A549 (cell line): Measurements from ENCODE around the gene GLB1L2. TPM values are rescaled to one million over a fixed set of nuclear protein-coding genes. Genes with fewer than 3 reads are reported as not detected.

Experiments used
- ATAC-seq, 2 experiments: fragments of 200-7000 bp in 1 of 2; fragments of >200 bp in 1 of 2; cut with Nextera tagmentation in 1 of 2; cut with Tn5 transposase in 1 of 2; 3 replicates each; pipeline versions ENCODE4 v1.8.0 to v1.9.1; 2018 to 2020; ENCODE audit warnings: mild to moderate bottlenecking in 1 of 2, moderate library complexity in 1 of 2
- CTCF ChIA-PET: fragments of 300-600 bp; sonication (Branson Sonifier 250); formaldehyde crosslinking; extraction: SDS; loops from one replicate; lab custom pipeline; 2021; ENCODE audit warnings: antibody characterized with exemption, inconsistent platforms; lab: Yijun Ruan, JAX
- POLR2A ChIA-PET: fragments of 350-600 bp; formaldehyde crosslinking; extraction: SDS; loops from one replicate; lab custom pipeline; 2021; ENCODE audit warnings: antibody characterized with exemption, inconsistent platforms; lab: Yijun Ruan, JAX
- DNase-seq, 2 experiments: peaks; one replicate each; pipeline versions ENCODE4 v3.0.0 to v3.0.0-alpha.2; 2011 to 2016; ENCODE audit warnings: low read depth in 1 of 2, low spot score in 1 of 2
- FAIRE-seq: peaks from 2 replicates; lab custom pipeline; 2011; peaks lifted over from hg19 to GRCh38; lab: Jason Lieb, UNC
- H3K27ac ChIP-seq, 2 experiments: fragments of >200 bp; sonication (Bioruptor Twin); formaldehyde crosslinking; 3 replicates each; pipeline ENCODE4 v1.5.1; 2016 to 2017
- H3K4me1 ChIP-seq: fragments of >200 bp; sonication (Bioruptor Twin); formaldehyde crosslinking; 3 replicates; pipeline ENCODE4 v1.6.1; 2016
- H3K4me2 ChIP-seq: fragments of >200 bp; sonication (Bioruptor Twin); formaldehyde crosslinking; 3 replicates; pipeline ENCODE4 v1.6.1; 2016
- H3K4me3 ChIP-seq: fragments of >200 bp; sonication (Bioruptor Twin); formaldehyde crosslinking; 3 replicates; pipeline ENCODE4 v1.5.1; 2016
- H3K9me3 ChIP-seq: fragments of >200 bp; sonication (Bioruptor Twin); formaldehyde crosslinking; 3 replicates; pipeline ENCODE4 v1.6.1; 2016
- BHLHE40 ChIP-seq: IDR thresholded peaks from 2 replicates; pipeline ENCODE4 v1.6.1; 2012; ENCODE audit warnings: low read depth, low read length, inconsistent platforms
- CBX8 ChIP-seq: fragments of 200-600 bp; sonication (generic); IDR thresholded peaks from 2 replicates; pipeline ENCODE4 v1.6.1; 2016
- CHD4 ChIP-seq: fragments of 200-600 bp; sonication (generic); IDR thresholded peaks from 2 replicates; pipeline ENCODE4 v1.6.1; 2016; ENCODE audit warnings: antibody characterized with exemption, mild to moderate bottlenecking, borderline replicate concordance
- EHF ChIP-seq: fragments of 250-450 bp; sonication (Bioruptor Pico); IDR thresholded peaks from 2 replicates; pipeline ENCODE4 v1.5.0; 2020; ENCODE audit warnings: mild to moderate bottlenecking
- EHMT2 ChIP-seq: fragments of 200-600 bp; sonication (generic); IDR thresholded peaks from 2 replicates; pipeline ENCODE4 v1.6.1; 2016; ENCODE audit warnings: antibody characterized with exemption, low read depth, mild to moderate bottlenecking, moderate library complexity
- ELK1 ChIP-seq: fragments of 150-350 bp; IDR thresholded peaks from 2 replicates; pipeline ENCODE4 v1.6.1; 2014; ENCODE audit warnings: low read depth, mild to moderate bottlenecking, low read length
- FOXS1 ChIP-seq: fragments of 250-450 bp; sonication (Bioruptor Pico); IDR thresholded peaks from 2 replicates; pipeline ENCODE4 v1.5.0; 2020; ENCODE audit warnings: mild to moderate bottlenecking, moderate library complexity
- GATA3 ChIP-seq: IDR thresholded peaks from 2 replicates; pipeline ENCODE4 v1.6.1; 2012; ENCODE audit warnings: borderline replicate concordance
- HES2 ChIP-seq: fragments of >200 bp; sonication (Bioruptor Twin); formaldehyde crosslinking; IDR thresholded peaks from 2 replicates; pipeline ENCODE4 v1.6.1; 2016
- HOXA7 ChIP-seq: fragments of 250-450 bp; sonication (Bioruptor Pico); IDR thresholded peaks from 2 replicates; pipeline ENCODE4 v1.5.0; 2020; ENCODE audit warnings: mild to moderate bottlenecking, moderate library complexity
- HOXB13 ChIP-seq: fragments of 250-450 bp; sonication (Bioruptor Pico); IDR thresholded peaks from 2 replicates; pipeline ENCODE4 v1.5.0; 2020; ENCODE audit warnings: low read depth, mild to moderate bottlenecking, moderate library complexity
- JUNB ChIP-seq: fragments of >200 bp; sonication (Bioruptor Twin); formaldehyde crosslinking; IDR thresholded peaks from 2 replicates; pipeline ENCODE4 v1.6.1; 2016
- MAX ChIP-seq: IDR thresholded peaks from 2 replicates; pipeline ENCODE4 v1.6.1; 2012
- POLR2AphosphoS2 ChIP-seq: conservative IDR thresholded peaks from 2 replicates; pipeline ENCODE4 v1.6.1; 2012; ENCODE audit warnings: low read length, improper control_type of control experiment, inconsistent platforms
- RAD21 ChIP-seq, 2 experiments: fragments of >200 bp in 1 of 2; sonication (Bioruptor Twin) in 1 of 2; formaldehyde crosslinking in 1 of 2; IDR thresholded peaks in 1 of 2; conservative IDR thresholded peaks in 1 of 2; 2 replicates in 1 of 2; 3 replicates in 1 of 2; pipeline ENCODE4 v1.6.1; 2012 to 2018; ENCODE audit warnings: inconsistent platforms in 1 of 2
- REST ChIP-seq: fragments of 200-600 bp; sonication (generic); IDR thresholded peaks from 2 replicates; pipeline ENCODE4 v1.6.1; 2016; ENCODE audit warnings: antibody characterized with exemption, mild to moderate bottlenecking, moderate library complexity
- RNF2 ChIP-seq: fragments of 200-600 bp; sonication (generic); IDR thresholded peaks from 2 replicates; pipeline ENCODE4 v1.6.1; 2016; ENCODE audit warnings: low read depth, mild to moderate bottlenecking, antibody characterized with exemption, moderate library complexity, borderline replicate concordance
- SMC3 ChIP-seq: fragments of >200 bp; sonication (Bioruptor Twin); formaldehyde crosslinking; IDR thresholded peaks from 3 replicates; pipeline ENCODE4 v1.6.1; 2018; ENCODE audit warnings: inconsistent platforms
- SREBF2 ChIP-seq: fragments of 450-650 bp; IDR thresholded peaks from 2 replicates; pipeline ENCODE4 v1.6.1; 2014; ENCODE audit warnings: mild to moderate bottlenecking, moderate library complexity
- TFCP2L1 ChIP-seq: fragments of 250-450 bp; sonication (Bioruptor Pico); IDR thresholded peaks from 2 replicates; pipeline ENCODE4 v1.5.0; 2021; ENCODE audit warnings: mild to moderate bottlenecking
- TP53 ChIP-seq: fragments of 250-450 bp; sonication (Bioruptor Pico); IDR thresholded peaks from 2 replicates; pipeline ENCODE4 v1.5.0; 2021; ENCODE audit warnings: mild to moderate bottlenecking, moderate library complexity
- ZFP36 ChIP-seq: fragments of 450-650 bp; IDR thresholded peaks from 2 replicates; pipeline ENCODE4 v1.6.1; 2014; ENCODE audit warnings: borderline replicate concordance; ENCODE audit not compliant: partially characterized antibody
- WGBS: methylation state at CpG from one replicate; pipeline ENCODE4 v1.1.6; 2017; ENCODE audit errors: missing lambda C conversion rate; 5-methylcytosine and 5-hydroxymethylcytosine counted together
- polyA plus RNA-seq, 4 experiments: library from polyadenylated mRNA; depleted of rRNA in 3 of 4; stranded (reverse); fragments of >200 nt; fragmentation: RNase III in 1 of 4; extraction: RNeasy Plus Mini Kit Qiagen cat#74134 plus additional on column Dnase treatment in 1 of 4; gene quantifications; 2 replicates in 3 of 4; 3 replicates in 1 of 4; pipeline ENCODE4 v1.2.3, GENCODE V29; 2011 to 2017

The GLB1L2 gene
- polyA plus RNA-seq, 2 of the 4 experiments (the other 2 are of a cell fraction), result 1.1 to 3.5 TPM

GRCh38 chr11:134322553-134322952 is 9.2 kb upstream of the GLB1L2 start:
- DNase-seq (no peak), ATAC-seq (no peak), FAIRE-seq (no peak)
- H3K4me3 ChIP-seq, result no peak overlapping the region
- H3K27ac ChIP-seq, result no peak overlapping the region
- no peaks in the 10 kb centered on the region for H3K4me1 ChIP-seq
- no peaks in the 10 kb centered on the region; the same call in 2 of the 3 replicates for H3K9me3 ChIP-seq
- no peak overlapping the region for H3K4me2 ChIP-seq
- CTCF ChIA-PET, result no interaction called here
- POLR2A ChIA-PET, result no interaction called here
- WGBS, result 7% methylated on average over 4 of the region's 4 CpGs
- TF ChIP-seq HES2, result no peak
- no peak for TF ChIP-seq POLR2AphosphoS2
- TF ChIP-seq HOXA7, result no peak
- no peak for TF ChIP-seq FOXS1 (CRISPR knock-in tag)
- TF ChIP-seq SMC3, result no peak
- no peak for TF ChIP-seq ZFP36
- TF ChIP-seq CBX8, result no peak
- no peak for TF ChIP-seq JUNB
- TF ChIP-seq RAD21 (conservative IDR thresholded peaks at IDR 0.05 in 1 of 2, IDR thresholded peaks at IDR 0.05 in 1 of 2), result no peak
- no peak for TF ChIP-seq ELK1

- no peak overlapping the region for H3K27ac ChIP-seq
- ChIA-PET POLR2A (no interaction called here), CTCF (interaction anchor here (0.6 kb wide), 1 partner anchor 276 kb away, joined by 3 read pairs; no protein-coding TSS in a partner anchor)
- H3K4me1 ChIP-seq, result no peaks in the 10 kb centered on the region
- no peaks in the 10 kb centered on the region for H3K9me3 ChIP-seq
- TF ChIP-seq REST, result no peak
- no peak for TF ChIP-seq SREBF2
- TF ChIP-seq EHF (CRISPR knock-in tag), result no peak
- no peak for TF ChIP-seq BHLHE40
- no peak for TF ChIP-seq CBX8
- no peak for TF ChIP-seq RNF2
- TF ChIP-seq MAX, result no peak
- no peak for TF ChIP-seq GATA3
- no peak for TF ChIP-seq HOXB13 (CRISPR knock-in tag)
- TF ChIP-seq CHD4, result no peak
- TF ChIP-seq TFCP2L1 (CRISPR knock-in tag), result no peak
- no peak for TF ChIP-seq EHMT2
- TF ChIP-seq HOXA7, result no peak
- no peak for TF ChIP-seq TP53
- TF ChIP-seq POLR2AphosphoS2, result no peak
- TF ChIP-seq, all 56 proteins: peak for 0
- WGBS, result 65% methylated on average over 1 of the region's 1 CpG
- DNase-seq (no peak), ATAC-seq (no peak), FAIRE-seq (no peak)
- Histone ChIP-seq H3K4me3 (no peak overlapping the region), H3K4me2 (no peak overlapping the region)
Measured at GRCh38 chr11:134328433-134328832, 3.4 kb upstream of the GLB1L2 start.
